PFSK-1 (cell line): ENCODE data around the gene STK24.

Source experiments
- SIN3A ChIP-seq: IDR thresholded peaks from 2 replicates; pipeline ENCODE4 v1.6.1; 2012; ENCODE audit warnings: mild to moderate bottlenecking, low read length, moderate library complexity, borderline replicate concordance; ENCODE audit not compliant: insufficient read depth
- TF ChIP-seq, protein P1 (sequence below), 2 experiments: IDR thresholded peaks; 2 replicates each; pipeline versions ENCODE4 v1.6.1 to v1.8.0; 2011 to 2012; ENCODE audit warnings: low read depth in 2 of 2, low read length in 2 of 2, control low read depth in 1 of 2, inconsistent platforms in 1 of 2, mild to moderate bottlenecking in 1 of 2, moderate library complexity in 1 of 2; ENCODE audit not compliant: insufficient read depth in 1 of 2

DNA sequence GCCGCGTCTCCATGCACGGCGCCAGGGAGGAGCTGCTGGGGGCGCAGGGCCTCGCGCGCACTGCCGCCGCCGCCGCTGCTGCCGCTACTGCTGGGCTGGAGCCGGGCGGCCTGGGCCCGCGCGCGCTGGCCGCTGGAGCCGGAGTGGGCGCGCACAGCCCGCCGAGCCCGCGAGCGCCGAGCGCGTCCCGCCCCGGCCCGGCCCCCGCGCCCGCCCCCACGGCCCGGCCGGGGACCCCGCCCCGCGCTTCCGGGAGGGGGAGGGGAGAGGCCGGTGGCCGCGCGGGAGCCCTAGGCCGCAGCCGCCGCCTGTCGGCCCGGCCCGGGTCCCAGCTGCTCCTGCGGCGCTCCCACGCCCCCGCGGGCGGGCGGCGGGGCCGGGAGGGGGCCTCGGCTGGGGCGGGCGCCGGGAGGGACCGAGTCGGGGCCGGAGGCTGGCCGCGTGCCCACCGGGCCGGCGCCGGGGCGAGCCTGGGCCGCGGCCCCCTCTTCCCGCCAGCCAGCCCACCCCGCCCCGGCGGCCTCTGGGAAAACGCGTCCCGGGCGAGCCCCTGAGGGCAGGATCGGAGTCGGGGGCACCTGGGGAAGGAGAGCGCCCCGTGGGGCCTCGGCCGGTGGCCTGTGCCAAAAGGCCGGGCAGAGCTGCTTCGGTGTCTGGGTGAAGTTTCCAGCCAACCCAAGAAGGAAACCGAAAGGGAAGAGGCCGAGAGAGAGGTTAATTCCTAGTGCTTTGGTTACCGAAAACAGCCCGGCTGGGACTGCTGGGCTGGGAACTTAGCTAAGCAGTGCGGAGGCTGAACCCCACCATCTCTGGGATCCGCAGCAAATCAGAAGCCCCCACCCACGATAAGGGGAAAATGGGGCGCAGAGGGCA lies at the start of gene STK24:
- TF ChIP-seq, protein P1, sequence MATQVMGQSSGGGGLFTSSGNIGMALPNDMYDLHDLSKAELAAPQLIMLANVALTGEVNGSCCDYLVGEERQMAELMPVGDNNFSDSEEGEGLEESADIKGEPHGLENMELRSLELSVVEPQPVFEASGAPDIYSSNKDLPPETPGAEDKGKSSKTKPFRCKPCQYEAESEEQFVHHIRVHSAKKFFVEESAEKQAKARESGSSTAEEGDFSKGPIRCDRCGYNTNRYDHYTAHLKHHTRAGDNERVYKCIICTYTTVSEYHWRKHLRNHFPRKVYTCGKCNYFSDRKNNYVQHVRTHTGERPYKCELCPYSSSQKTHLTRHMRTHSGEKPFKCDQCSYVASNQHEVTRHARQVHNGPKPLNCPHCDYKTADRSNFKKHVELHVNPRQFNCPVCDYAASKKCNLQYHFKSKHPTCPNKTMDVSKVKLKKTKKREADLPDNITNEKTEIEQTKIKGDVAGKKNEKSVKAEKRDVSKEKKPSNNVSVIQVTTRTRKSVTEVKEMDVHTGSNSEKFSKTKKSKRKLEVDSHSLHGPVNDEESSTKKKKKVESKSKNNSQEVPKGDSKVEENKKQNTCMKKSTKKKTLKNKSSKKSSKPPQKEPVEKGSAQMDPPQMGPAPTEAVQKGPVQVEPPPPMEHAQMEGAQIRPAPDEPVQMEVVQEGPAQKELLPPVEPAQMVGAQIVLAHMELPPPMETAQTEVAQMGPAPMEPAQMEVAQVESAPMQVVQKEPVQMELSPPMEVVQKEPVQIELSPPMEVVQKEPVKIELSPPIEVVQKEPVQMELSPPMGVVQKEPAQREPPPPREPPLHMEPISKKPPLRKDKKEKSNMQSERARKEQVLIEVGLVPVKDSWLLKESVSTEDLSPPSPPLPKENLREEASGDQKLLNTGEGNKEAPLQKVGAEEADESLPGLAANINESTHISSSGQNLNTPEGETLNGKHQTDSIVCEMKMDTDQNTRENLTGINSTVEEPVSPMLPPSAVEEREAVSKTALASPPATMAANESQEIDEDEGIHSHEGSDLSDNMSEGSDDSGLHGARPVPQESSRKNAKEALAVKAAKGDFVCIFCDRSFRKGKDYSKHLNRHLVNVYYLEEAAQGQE (IDR thresholded peaks at IDR 0.05; ENCODE audit: insufficient read depth in 1 of 2, low read depth in 2 of 2, low read length in 2 of 2), result no peak
- TF ChIP-seq SIN3A, result no peak
